Breast epithelium (tissue), 3 donors: ENCODE measurements around the gene AKR1C8.

ENCODE experiments used
- CTCF ChIP-seq, 3 donors: fragments of 450-650 bp; IDR thresholded peaks; one replicate each; pipeline ENCODE4 v1.5.1; 2016 to 2017; ENCODE audit warnings: antibody characterized with exemption in 3 of 3, mild to moderate bottlenecking in 3 of 3, moderate library complexity in 3 of 3
- POLR2AphosphoS5 ChIP-seq, 3 donors: sonication (generic); formaldehyde crosslinking; IDR thresholded peaks; one replicate each; pipeline ENCODE4 v1.6.1; 2017; ENCODE audit warnings: antibody characterized with exemption in 3 of 3

- TF ChIP-seq CTCF (IDR thresholded peaks at IDR 0.05) = no peak
- TF ChIP-seq POLR2AphosphoS5 (IDR thresholded peaks at IDR 0.05) = no peak
These were observed 37.5 kb downstream of the AKR1C8 start for GRCh38 chr10:5147255-5147980.
